Measurements from ENCODE around the gene PODN.

PODN gene

GRCh38 chr1:53066488-53066887 is 4.5 kb downstream of the PODN start:
- TF ChIP-seq OSR1 (CRISPR knock-in tag; IDR thresholded peaks at IDR 0.05) (no peak), GLIS3 (CRISPR knock-in tag; IDR thresholded peaks at IDR 0.05) (no peak), PPARA (CRISPR knock-in tag; IDR thresholded peaks at IDR 0.05; ENCODE audit: borderline replicate concordance) (no peak), TOX (CRISPR knock-in tag; IDR thresholded peaks at IDR 0.05; ENCODE audit: borderline replicate concordance) (no peak), ARNTL (CRISPR knock-in tag; IDR thresholded peaks at IDR 0.05; ENCODE audit: borderline replicate concordance, low read depth) (no peak), ZNF70 (CRISPR knock-in tag; IDR thresholded peaks at IDR 0.05) (no peak), TCF4 (CRISPR knock-in tag; IDR thresholded peaks at IDR 0.05; ENCODE audit: borderline replicate concordance) (no peak), CSDC2 (CRISPR knock-in tag; IDR thresholded peaks at IDR 0.05) (no peak), ZNF8 (CRISPR knock-in tag; IDR thresholded peaks at IDR 0.05) (no peak), ISL1 (CRISPR knock-in tag; IDR thresholded peaks at IDR 0.05) (no peak), ZC3H10 (CRISPR knock-in tag; IDR thresholded peaks at IDR 0.05) (no peak)
- ATAC-seq, result no peak

DNA sequence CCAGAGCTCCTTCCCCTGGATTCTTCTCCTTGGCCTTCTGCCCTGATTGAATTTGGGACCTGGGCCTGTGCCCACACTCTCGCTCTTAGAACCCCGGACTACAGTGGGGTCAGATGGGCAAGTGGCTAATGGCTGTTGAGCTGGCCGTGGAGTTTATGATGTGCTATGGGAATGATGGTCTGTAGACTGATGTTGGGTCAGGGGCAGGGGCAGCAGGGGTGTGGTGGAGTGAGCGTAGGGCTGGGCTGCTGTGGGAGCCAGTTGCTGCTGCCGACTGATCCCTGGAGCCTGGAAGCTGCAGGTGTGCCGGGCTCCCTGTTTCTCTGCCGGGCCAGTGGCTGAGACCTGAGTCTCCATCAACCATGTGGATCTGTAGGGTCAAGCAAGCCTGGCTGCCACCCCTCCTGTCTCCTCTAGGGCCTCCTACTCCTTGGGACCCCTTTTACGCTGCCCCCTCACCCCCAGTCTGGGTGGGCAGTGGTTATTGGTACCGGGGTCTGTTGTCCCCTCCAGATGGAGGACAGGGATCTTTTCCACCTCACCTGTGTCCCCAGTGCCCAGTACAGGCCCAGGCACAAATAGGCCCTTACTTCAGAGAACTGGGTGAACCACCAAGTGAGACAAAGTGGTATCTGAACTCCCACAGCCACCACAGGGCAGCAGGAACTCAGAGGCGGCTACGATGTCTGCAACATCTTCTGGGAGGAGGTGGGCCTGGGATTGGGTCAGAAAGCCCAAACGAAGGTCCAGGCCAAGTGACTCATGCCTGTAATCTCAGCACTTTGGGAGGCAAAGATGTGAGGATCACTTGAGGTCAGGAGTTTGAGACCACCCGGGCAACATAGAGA is 5.1 kb downstream of the PODN start:
- ATAC-seq, result no peak
- TF ChIP-seq ZFP30 (CRISPR knock-in tag; IDR thresholded peaks at IDR 0.05) (no peak), ZNF70 (CRISPR knock-in tag; IDR thresholded peaks at IDR 0.05) (no peak)

GRCh38 chr1:53067886-53068285 is 5.9 kb downstream of the PODN start:
- TF ChIP-seq ZNF70 (CRISPR knock-in tag; IDR thresholded peaks at IDR 0.05), result no peak
- TF ChIP-seq ISL1 (CRISPR knock-in tag; IDR thresholded peaks at IDR 0.05), result no peak
- no peak for TF ChIP-seq TCF4 (CRISPR knock-in tag; IDR thresholded peaks at IDR 0.05; ENCODE audit: borderline replicate concordance)
- no peak for TF ChIP-seq GLIS3 (CRISPR knock-in tag; IDR thresholded peaks at IDR 0.05)
- TF ChIP-seq ZC3H10 (CRISPR knock-in tag; IDR thresholded peaks at IDR 0.05), result no peak
- no peak for TF ChIP-seq ZFP3 (CRISPR knock-in tag; IDR thresholded peaks at IDR 0.05)
- TF ChIP-seq SNAI2 (CRISPR knock-in tag; IDR thresholded peaks at IDR 0.05), result no peak
- TF ChIP-seq TOX (CRISPR knock-in tag; IDR thresholded peaks at IDR 0.05; ENCODE audit: borderline replicate concordance), result no peak
- TF ChIP-seq POU6F1 (CRISPR knock-in tag; IDR thresholded peaks at IDR 0.05; ENCODE audit: borderline replicate concordance, low read depth), result no peak
- no peak for TF ChIP-seq ZNF565 (CRISPR knock-in tag; conservative IDR thresholded peaks at IDR 0.05; ENCODE audit: low read depth)
- no peak for TF ChIP-seq CSDC2 (CRISPR knock-in tag; IDR thresholded peaks at IDR 0.05)
- TF ChIP-seq PATZ1 (CRISPR knock-in tag; IDR thresholded peaks at IDR 0.05; ENCODE audit: borderline replicate concordance), result no peak
- TF ChIP-seq ZNF8 (CRISPR knock-in tag; IDR thresholded peaks at IDR 0.05), result no peak
- TF ChIP-seq, protein P1, sequence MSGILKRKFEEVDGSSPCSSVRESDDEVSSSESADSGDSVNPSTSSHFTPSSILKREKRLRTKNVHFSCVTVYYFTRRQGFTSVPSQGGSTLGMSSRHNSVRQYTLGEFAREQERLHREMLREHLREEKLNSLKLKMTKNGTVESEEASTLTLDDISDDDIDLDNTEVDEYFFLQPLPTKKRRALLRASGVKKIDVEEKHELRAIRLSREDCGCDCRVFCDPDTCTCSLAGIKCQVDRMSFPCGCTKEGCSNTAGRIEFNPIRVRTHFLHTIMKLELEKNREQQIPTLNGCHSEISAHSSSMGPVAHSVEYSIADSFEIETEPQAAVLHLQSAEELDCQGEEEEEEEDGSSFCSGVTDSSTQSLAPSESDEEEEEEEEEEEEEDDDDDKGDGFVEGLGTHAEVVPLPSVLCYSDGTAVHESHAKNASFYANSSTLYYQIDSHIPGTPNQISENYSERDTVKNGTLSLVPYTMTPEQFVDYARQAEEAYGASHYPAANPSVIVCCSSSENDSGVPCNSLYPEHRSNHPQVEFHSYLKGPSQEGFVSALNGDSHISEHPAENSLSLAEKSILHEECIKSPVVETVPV (CRISPR knock-in tag; IDR thresholded peaks at IDR 0.05), result no peak
- no peak for TF ChIP-seq RARB (CRISPR knock-in tag; IDR thresholded peaks at IDR 0.05)
- TF ChIP-seq, protein P2, sequence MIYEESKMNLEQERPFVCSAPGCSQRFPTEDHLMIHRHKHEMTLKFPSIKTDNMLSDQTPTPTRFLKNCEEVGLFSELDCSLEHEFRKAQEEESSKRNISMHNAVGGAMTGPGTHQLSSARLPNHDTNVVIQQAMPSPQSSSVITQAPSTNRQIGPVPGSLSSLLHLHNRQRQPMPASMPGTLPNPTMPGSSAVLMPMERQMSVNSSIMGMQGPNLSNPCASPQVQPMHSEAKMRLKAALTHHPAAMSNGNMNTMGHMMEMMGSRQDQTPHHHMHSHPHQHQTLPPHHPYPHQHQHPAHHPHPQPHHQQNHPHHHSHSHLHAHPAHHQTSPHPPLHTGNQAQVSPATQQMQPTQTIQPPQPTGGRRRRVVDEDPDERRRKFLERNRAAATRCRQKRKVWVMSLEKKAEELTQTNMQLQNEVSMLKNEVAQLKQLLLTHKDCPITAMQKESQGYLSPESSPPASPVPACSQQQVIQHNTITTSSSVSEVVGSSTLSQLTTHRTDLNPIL (CRISPR knock-in tag; IDR thresholded peaks at IDR 0.05; ENCODE audit: low read depth), result no peak
- no peak for TF ChIP-seq ESRRG (CRISPR knock-in tag; IDR thresholded peaks at IDR 0.05)
- TF ChIP-seq ARNTL (CRISPR knock-in tag; IDR thresholded peaks at IDR 0.05; ENCODE audit: borderline replicate concordance, low read depth), result no peak
- TF ChIP-seq OSR1 (CRISPR knock-in tag; IDR thresholded peaks at IDR 0.05), result no peak
- no peak for TF ChIP-seq TSHZ2 (CRISPR knock-in tag; IDR thresholded peaks at IDR 0.05)

More at GRCh38 chr1:53067886-53068285, 5.9 kb downstream of the PODN start:
- no peak for ATAC-seq

Data from SK-N-SH treated with all-trans-retinoic acid at 6 μM for 48 hours (cell line).